ENCODE results near the gene BICRA. TPM values are rescaled to one million over a fixed set of nuclear protein-coding genes. Genes with fewer than 3 reads are reported as not detected.

The BICRA gene
- total RNA-seq, 1 experiment from 2014 or later, result 29.3 TPM

- Mint-ChIP-seq H3K9me3 (no peaks in the 10 kb centered on the region), H3K4me3 (no peak overlapping the region; a peak in 1 of 5 replicates), H3K36me3 (ENCODE audit: insufficient read depth in 1 of 3, low read depth in 3 of 3) (no peaks in the 10 kb centered on the region), H3K27me3 (ENCODE audit: low read depth) (no peaks in the 10 kb centered on the region), H3K27ac (peak overlapping the region in 2 of 3 experiments; percentile 77 to 88; a peak in 3 of 7 replicates), H3K4me1 (peaks cover 8 to 9% of the 10 kb centered on the region in 2 experiments)
- H3K23ac ChIP-seq (ENCODE audit: insufficient read length, low read depth, low read length), result no peak overlapping the region
- H2AFZ ChIP-seq (ENCODE audit: low read length), result no peak overlapping the region
- H2BK12ac ChIP-seq (ENCODE audit: insufficient read length, low read depth, low read length), result no peak overlapping the region
- no peak overlapping the region for H4K91ac ChIP-seq (ENCODE audit: insufficient read length, low read depth, low read length)
- no peak overlapping the region for H3K4me2 ChIP-seq (ENCODE audit: insufficient read depth, insufficient read length, low read length)
- H3K4ac ChIP-seq (ENCODE audit: low read depth, low read length), result no peak overlapping the region
- DNase-seq, result no peak
- H3K4me1 ChIP-seq (ENCODE audit: insufficient read depth, low read length), result no peaks in the 10 kb centered on the region
- WGBS (ENCODE audit: extremely low coverage, insufficient read length, low lambda C conversion rate), result no CpG with 5 or more reads among the region's 6 CpGs
- no peak overlapping the region for H3K14ac ChIP-seq (ENCODE audit: insufficient read depth, low read length)
- H4K20me1 ChIP-seq (ENCODE audit: control insufficient read depth, insufficient read depth, insufficient read length), result no peaks in the 10 kb centered on the region
- no peaks in the 10 kb centered on the region for H3K79me2 ChIP-seq (ENCODE audit: insufficient read depth, low read length)
- no peak overlapping the region for H2BK120ac ChIP-seq (ENCODE audit: low read depth, low read length, poor library complexity, severe bottlenecking)
- H3K27ac ChIP-seq (ENCODE audit: insufficient read length, low read depth, low read length), result no peak overlapping the region
- no peak overlapping the region for H3K9ac ChIP-seq (ENCODE audit: extremely low read depth, insufficient read length, low read length)
- no peak overlapping the region for H3K56ac ChIP-seq (ENCODE audit: insufficient read length, low read depth, low read length)
- no peak overlapping the region for H4K8ac ChIP-seq (replicated peaks; ENCODE audit: insufficient read length, low read depth, low read length)
- no peak for TF ChIP-seq CTCF (conservative IDR thresholded peaks at IDR 0.05)
- no peak overlapping the region for H2BK20ac ChIP-seq (ENCODE audit: low read depth, low read length, poor library complexity, severe bottlenecking)
- no peaks in the 10 kb centered on the region for H3K79me1 ChIP-seq (ENCODE audit: insufficient read depth, low read depth, low read length, poor library complexity, severe bottlenecking)
- H2BK5ac ChIP-seq (ENCODE audit: insufficient read length, low read length), result no peak overlapping the region
- H4K5ac ChIP-seq (ENCODE audit: insufficient read length, low read depth, low read length), result no peak overlapping the region
- H2AK5ac ChIP-seq (ENCODE audit: insufficient read length, low read length), result no peak overlapping the region
- no peak overlapping the region for H3K18ac ChIP-seq (ENCODE audit: insufficient read length, low read depth, low read length)
- no peak overlapping the region for H2BK15ac ChIP-seq (ENCODE audit: low read depth, low read length)
- H3T11ph ChIP-seq (ENCODE audit: low read length), result no peak overlapping the region
- H3K27me3 ChIP-seq (ENCODE audit: insufficient read depth, low read length), result no peaks in the 10 kb centered on the region
- H3K9me3 ChIP-seq (ENCODE audit: control insufficient read depth, low read depth, low read length), result no peaks in the 10 kb centered on the region
- H3K23me2 ChIP-seq (ENCODE audit: insufficient read length, low read depth, low read length, poor library complexity, severe bottlenecking), result peaks cover 5% of the 10 kb centered on the region
Observed at GRCh38 chr19:47593860-47594259, 15.1 kb upstream of the BICRA start.

Measured in H9 (cell line).